ENCODE results near the gene IQSEC2. TPM values are rescaled to one million over a fixed set of nuclear protein-coding genes. Genes with fewer than 3 reads are reported as not detected.

The IQSEC2 gene
- total RNA-seq, 1 donor from 2014 or later, result 38.9 TPM

- H3K36me3 Mint-ChIP-seq (ENCODE audit: low read depth, unreplicated experiment), result peaks cover 15% of the 10 kb centered on the region
- H3K27ac Mint-ChIP-seq (ENCODE audit: unreplicated experiment), result no peak overlapping the region
- H3K4me3 Mint-ChIP-seq (ENCODE audit: unreplicated experiment), result no peak overlapping the region
- no peak for DNase-seq (ENCODE audit: low spot score)
- H3K27me3 Mint-ChIP-seq (ENCODE audit: unreplicated experiment), result peaks cover 1% of the 10 kb centered on the region
- H3K9me3 Mint-ChIP-seq (ENCODE audit: unreplicated experiment), result no peaks in the 10 kb centered on the region
- TF ChIP-seq, protein P1, sequence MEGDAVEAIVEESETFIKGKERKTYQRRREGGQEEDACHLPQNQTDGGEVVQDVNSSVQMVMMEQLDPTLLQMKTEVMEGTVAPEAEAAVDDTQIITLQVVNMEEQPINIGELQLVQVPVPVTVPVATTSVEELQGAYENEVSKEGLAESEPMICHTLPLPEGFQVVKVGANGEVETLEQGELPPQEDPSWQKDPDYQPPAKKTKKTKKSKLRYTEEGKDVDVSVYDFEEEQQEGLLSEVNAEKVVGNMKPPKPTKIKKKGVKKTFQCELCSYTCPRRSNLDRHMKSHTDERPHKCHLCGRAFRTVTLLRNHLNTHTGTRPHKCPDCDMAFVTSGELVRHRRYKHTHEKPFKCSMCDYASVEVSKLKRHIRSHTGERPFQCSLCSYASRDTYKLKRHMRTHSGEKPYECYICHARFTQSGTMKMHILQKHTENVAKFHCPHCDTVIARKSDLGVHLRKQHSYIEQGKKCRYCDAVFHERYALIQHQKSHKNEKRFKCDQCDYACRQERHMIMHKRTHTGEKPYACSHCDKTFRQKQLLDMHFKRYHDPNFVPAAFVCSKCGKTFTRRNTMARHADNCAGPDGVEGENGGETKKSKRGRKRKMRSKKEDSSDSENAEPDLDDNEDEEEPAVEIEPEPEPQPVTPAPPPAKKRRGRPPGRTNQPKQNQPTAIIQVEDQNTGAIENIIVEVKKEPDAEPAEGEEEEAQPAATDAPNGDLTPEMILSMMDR (IDR thresholded peaks at IDR 0.05; ENCODE audit: unreplicated experiment), result no peak
- no peaks in the 10 kb centered on the region for H3K4me1 Mint-ChIP-seq (ENCODE audit: unreplicated experiment)
Observed at GRCh38 chrX:53241558-53241957, 39.8 kb downstream of the IQSEC2 start.

DNA sequence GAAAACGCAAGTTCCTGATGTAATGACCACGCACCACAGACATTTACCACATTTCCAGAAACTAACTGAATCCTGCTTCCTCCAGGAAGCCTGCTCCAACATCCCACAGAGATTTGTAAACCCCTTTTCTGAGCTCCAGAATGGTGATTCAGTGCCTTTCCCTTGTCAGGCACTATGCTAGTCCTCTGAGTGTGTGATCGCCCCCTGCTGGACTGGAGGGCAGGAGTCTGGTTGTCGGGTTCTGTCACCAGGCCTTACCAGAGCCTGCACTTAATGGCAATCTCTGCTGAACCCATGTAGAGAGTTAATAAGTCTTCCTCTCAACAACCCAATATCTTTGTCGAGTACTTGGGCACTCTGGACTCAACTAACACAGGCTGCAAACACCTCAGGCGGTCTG is 41.9 kb downstream of the IQSEC2 start:
- no peaks in the 10 kb centered on the region for H3K4me1 Mint-ChIP-seq (ENCODE audit: unreplicated experiment)
- no peak overlapping the region for H3K4me3 Mint-ChIP-seq (ENCODE audit: unreplicated experiment)
- H3K36me3 Mint-ChIP-seq (ENCODE audit: low read depth, unreplicated experiment), result peaks cover 13% of the 10 kb centered on the region
- TF ChIP-seq, protein P1 (IDR thresholded peaks at IDR 0.05; ENCODE audit: unreplicated experiment), result no peak
- H3K27ac Mint-ChIP-seq (ENCODE audit: unreplicated experiment), result no peak overlapping the region
- no peaks in the 10 kb centered on the region for H3K9me3 Mint-ChIP-seq (ENCODE audit: unreplicated experiment)
- peak; percentile 22 for DNase-seq (ENCODE audit: low spot score)
- peaks cover 4% of the 10 kb centered on the region for H3K27me3 Mint-ChIP-seq (ENCODE audit: unreplicated experiment)

GRCh38 chrX:53237056-53237455 is 44.3 kb downstream of the IQSEC2 start:
- Mint-ChIP-seq H3K27ac (ENCODE audit: unreplicated experiment) (no peak overlapping the region), H3K9me3 (ENCODE audit: unreplicated experiment) (no peaks in the 10 kb centered on the region)

GRCh38 chrX:53236025-53236679 is 45.2 kb downstream of the IQSEC2 start:
- Mint-ChIP-seq H3K4me1 (ENCODE audit: unreplicated experiment) (no peaks in the 10 kb centered on the region), H3K27ac (ENCODE audit: unreplicated experiment) (no peak overlapping the region), H3K27me3 (ENCODE audit: unreplicated experiment) (peaks cover 4% of the 10 kb centered on the region), H3K4me3 (ENCODE audit: unreplicated experiment) (no peak overlapping the region), H3K36me3 (ENCODE audit: low read depth, unreplicated experiment) (peaks cover 10% of the 10 kb centered on the region), H3K9me3 (ENCODE audit: unreplicated experiment) (no peaks in the 10 kb centered on the region)
- TF ChIP-seq, protein P1 (IDR thresholded peaks at IDR 0.05; ENCODE audit: unreplicated experiment), result no peak
- no peak for DNase-seq (ENCODE audit: low spot score)

More at GRCh38 chrX:53237056-53237455, 44.3 kb downstream of the IQSEC2 start:
- H3K36me3 Mint-ChIP-seq (ENCODE audit: low read depth, unreplicated experiment), result peaks cover 10% of the 10 kb centered on the region
- no peak overlapping the region for H3K4me3 Mint-ChIP-seq (ENCODE audit: unreplicated experiment)
- TF ChIP-seq, protein P1 (IDR thresholded peaks at IDR 0.05; ENCODE audit: unreplicated experiment), result no peak
- peaks cover 4% of the 10 kb centered on the region for H3K27me3 Mint-ChIP-seq (ENCODE audit: unreplicated experiment)
- no peaks in the 10 kb centered on the region for H3K4me1 Mint-ChIP-seq (ENCODE audit: unreplicated experiment)
- no peak for DNase-seq (ENCODE audit: low spot score)

- TF ChIP-seq, protein P1 (IDR thresholded peaks at IDR 0.05; ENCODE audit: unreplicated experiment), result no peak
- no peaks in the 10 kb centered on the region for H3K9me3 Mint-ChIP-seq (ENCODE audit: unreplicated experiment)
- no peak for DNase-seq (ENCODE audit: low spot score)
- no peak overlapping the region for H3K27ac Mint-ChIP-seq (ENCODE audit: unreplicated experiment)
- no peaks in the 10 kb centered on the region for H3K4me1 Mint-ChIP-seq (ENCODE audit: unreplicated experiment)
- H3K27me3 Mint-ChIP-seq (ENCODE audit: unreplicated experiment), result peaks cover 5% of the 10 kb centered on the region
- H3K4me3 Mint-ChIP-seq (ENCODE audit: unreplicated experiment), result no peak overlapping the region
- peaks cover 16% of the 10 kb centered on the region for H3K36me3 Mint-ChIP-seq (ENCODE audit: low read depth, unreplicated experiment)
Observed at GRCh38 chrX:53235566-53235965, 45.8 kb downstream of the IQSEC2 start.
